Breast epithelium (tissue), 4 donors: ENCODE results near the gene DRGX. TPM values are rescaled to one million over a fixed set of nuclear protein-coding genes. Genes with fewer than 3 reads are reported as not detected.

Source experiments
- DNase-seq, 2 donors: peaks; one replicate each; pipeline ENCODE4 v3.0.0-alpha.2; 2019; ENCODE audit warnings: low spot score in 2 of 2
- H3K27ac ChIP-seq, 2 donors: fragments of 200-600 bp; sonication (generic) in 1 of 2; one replicate each; pipeline ENCODE4 v1.5.1; 2016 to 2019; ENCODE audit warnings: mild to moderate bottlenecking in 1 of 2
- H3K27me3 ChIP-seq, 2 donors: fragments of 200-600 bp; sonication (generic) in 1 of 2; one replicate each; pipeline versions ENCODE4 v1.5.1 to v1.6.0; 2017 to 2019; ENCODE audit warnings: control low read depth in 1 of 2, mild to moderate bottlenecking in 1 of 2
- H3K36me3 ChIP-seq: fragments of 200-600 bp; one replicate; pipeline ENCODE4 v1.5.1; 2019
- H3K4me1 ChIP-seq, 2 donors: fragments of 200-600 bp; sonication (generic); one replicate each; pipeline ENCODE4 v1.5.1; 2016 to 2019; ENCODE audit warnings: control low read depth in 1 of 2
- H3K4me3 ChIP-seq, 3 donors: fragments of 200-600 bp; sonication (generic); 1 replicate in 2 of 3; 2 replicates in 1 of 3; pipeline ENCODE4 v1.5.1; 2016 to 2019; ENCODE audit warnings: mild to moderate bottlenecking in 3 of 3, moderate library complexity in 2 of 3
- H3K9me3 ChIP-seq, 2 donors: fragments of 200-600 bp; sonication (generic) in 1 of 2; one replicate each; pipeline ENCODE4 v1.5.1; 2016 to 2019; ENCODE audit warnings: control low read depth in 1 of 2
- CTCF ChIP-seq, 3 donors: fragments of 450-650 bp; IDR thresholded peaks; one replicate each; pipeline ENCODE4 v1.5.1; 2016 to 2017; ENCODE audit warnings: antibody characterized with exemption in 3 of 3, mild to moderate bottlenecking in 3 of 3, moderate library complexity in 3 of 3
- POLR2A ChIP-seq: fragments of 450-650 bp; IDR thresholded peaks from one replicate; pipeline ENCODE4 v1.6.1; 2016; ENCODE audit warnings: antibody characterized with exemption, mild to moderate bottlenecking, moderate library complexity
- POLR2AphosphoS5 ChIP-seq, 3 donors: sonication (generic); formaldehyde crosslinking; IDR thresholded peaks; one replicate each; pipeline ENCODE4 v1.6.1; 2017; ENCODE audit warnings: antibody characterized with exemption in 3 of 3
- intact Hi-C: fragments of 100-400 bp; cut with DNase I; formaldehyde crosslinking; loops from one replicate; pipeline ENCODE4 v1.15.1; 2023; ENCODE audit warnings: low total_unique reads
- total RNA-seq, 3 donors: library from RNA; depleted of rRNA; stranded (reverse); fragments of >200 nt; gene quantifications; one replicate each; pipeline ENCODE4 v1.1.0, GENCODE V29; 2016

The DRGX gene
- total RNA-seq, 3 donors from 2014 or later = not detected

- H3K4me1 ChIP-seq = no peaks in the 10 kb centered on the region
- DNase-seq = no peak
- no peaks in the 10 kb centered on the region for H3K27me3 ChIP-seq
- no peak for TF ChIP-seq POLR2A
- TF ChIP-seq CTCF (IDR thresholded peaks at IDR 0.05) = no peak
- TF ChIP-seq POLR2AphosphoS5 (IDR thresholded peaks at IDR 0.05) = no peak
- H3K4me3 ChIP-seq = no peak overlapping the region
- no peaks in the 10 kb centered on the region for H3K9me3 ChIP-seq
- H3K36me3 ChIP-seq = no peaks in the 10 kb centered on the region
- no peak overlapping the region for H3K27ac ChIP-seq
- intact Hi-C loops = no loop called here
Measured at GRCh38 chr10:49329146-49329505, 66.8 kb downstream of the DRGX start.

GRCh38 chr10:49328401-49329145, 67.3 kb downstream of the DRGX start:
- TF ChIP-seq POLR2AphosphoS5 (IDR thresholded peaks at IDR 0.05) = no peak
- TF ChIP-seq CTCF (IDR thresholded peaks at IDR 0.05) = no peak
- no peak for TF ChIP-seq POLR2A
- no peak overlapping the region for H3K27ac ChIP-seq
- H3K36me3 ChIP-seq = no peaks in the 10 kb centered on the region
- H3K4me1 ChIP-seq = no peaks in the 10 kb centered on the region
- no peaks in the 10 kb centered on the region for H3K9me3 ChIP-seq
- no peak overlapping the region for H3K4me3 ChIP-seq
- no peak for DNase-seq
- intact Hi-C loops = no loop called here
- no peaks in the 10 kb centered on the region for H3K27me3 ChIP-seq

GRCh38 chr10:49327036-49327813, 68.7 kb downstream of the DRGX start:
- intact Hi-C loops = no loop called here
- TF ChIP-seq POLR2AphosphoS5 (IDR thresholded peaks at IDR 0.05) = no peak
- no peak for TF ChIP-seq POLR2A
- Histone ChIP-seq H3K4me3 (no peak overlapping the region), H3K36me3 (no peaks in the 10 kb centered on the region), H3K9me3 (no peaks in the 10 kb centered on the region), H3K27ac (no peak overlapping the region), H3K4me1 (no peaks in the 10 kb centered on the region), H3K27me3 (peaks cover 0 to 5% of the 10 kb centered on the region in 2 donors)
- no peak for DNase-seq

GRCh38 chr10:49325916-49326783, 69.7 kb downstream of the DRGX start:
- H3K27ac ChIP-seq = no peak overlapping the region
- no peaks in the 10 kb centered on the region for H3K9me3 ChIP-seq
- H3K36me3 ChIP-seq = no peaks in the 10 kb centered on the region
- TF ChIP-seq POLR2AphosphoS5 (IDR thresholded peaks at IDR 0.05) (no peak), CTCF (IDR thresholded peaks at IDR 0.05) (no peak), POLR2A (no peak)
- no peak overlapping the region for H3K4me3 ChIP-seq
- no peak for DNase-seq
- no peaks in the 10 kb centered on the region for H3K4me1 ChIP-seq
- H3K27me3 ChIP-seq = peaks cover 0 to 5% of the 10 kb centered on the region in 2 donors
- intact Hi-C loops = no loop called here

GRCh38 chr10:49325131-49325915, 70.6 kb downstream of the DRGX start:
- no peaks in the 10 kb centered on the region for H3K9me3 ChIP-seq
- no peaks in the 10 kb centered on the region for H3K4me1 ChIP-seq
- TF ChIP-seq POLR2A = no peak
- no peak for TF ChIP-seq CTCF (IDR thresholded peaks at IDR 0.05)
- no peak for TF ChIP-seq POLR2AphosphoS5 (IDR thresholded peaks at IDR 0.05)
- no peaks in the 10 kb centered on the region for H3K36me3 ChIP-seq
- H3K27me3 ChIP-seq = peaks cover 0 to 5% of the 10 kb centered on the region in 2 donors
- no peak overlapping the region for H3K4me3 ChIP-seq
- no peak for DNase-seq
- intact Hi-C loops = no loop called here
- no peak overlapping the region for H3K27ac ChIP-seq
